ENCODE results near the gene NAT16. TPM values are rescaled to one million over a fixed set of nuclear protein-coding genes. Genes with fewer than 3 reads are reported as not detected.

Gene NAT16
- total RNA-seq, 1 experiment from 2014 or later: not detected

GRCh38 chr7:101210143-101210542 is 30.1 kb upstream of the NAT16 start:
- intact Hi-C loops (cut with micrococcal nuclease; ENCODE audit: unreplicated experiment): no loop called here
- H3K27ac Mint-ChIP-seq (ENCODE audit: unreplicated experiment): no peak overlapping the region
- no peaks in the 10 kb centered on the region for H3K27me3 Mint-ChIP-seq (ENCODE audit: unreplicated experiment)
- H3K4me3 Mint-ChIP-seq (ENCODE audit: low read depth, unreplicated experiment): no peak overlapping the region
- no peaks in the 10 kb centered on the region for H3K9me3 Mint-ChIP-seq (ENCODE audit: low read depth, unreplicated experiment)
- no TSS peak for BruUV-seq (replicated peaks)
- H3K36me3 Mint-ChIP-seq (ENCODE audit: insufficient read depth, unreplicated experiment): peaks cover 30% of the 10 kb centered on the region
- TF ChIP-seq CTCF (IDR thresholded peaks at IDR 0.05; ENCODE audit: unreplicated experiment): no peak
- DNase-seq: no peak
- CTCF ChIA-PET: no interaction called here
- no peaks in the 10 kb centered on the region for H3K4me1 Mint-ChIP-seq (ENCODE audit: low read depth, unreplicated experiment)

- intact Hi-C loops (cut with micrococcal nuclease; ENCODE audit: unreplicated experiment): no loop called here
- CTCF ChIA-PET: interaction anchor here (0.6 kb wide), 1 partner anchor 484 kb away, joined by 8 read pairs; no protein-coding TSS in a partner anchor
- Mint-ChIP-seq H3K27ac (ENCODE audit: unreplicated experiment) (no peak overlapping the region), H3K36me3 (ENCODE audit: insufficient read depth, unreplicated experiment) (peaks cover 30% of the 10 kb centered on the region), H3K9me3 (ENCODE audit: low read depth, unreplicated experiment) (no peaks in the 10 kb centered on the region), H3K27me3 (ENCODE audit: unreplicated experiment) (peaks cover 6% of the 10 kb centered on the region), H3K4me1 (ENCODE audit: low read depth, unreplicated experiment) (no peaks in the 10 kb centered on the region), H3K4me3 (ENCODE audit: low read depth, unreplicated experiment) (no peak overlapping the region)
- no peak for DNase-seq
- no peak for TF ChIP-seq CTCF (IDR thresholded peaks at IDR 0.05; ENCODE audit: unreplicated experiment)
- BruUV-seq (replicated peaks): no TSS peak
These were observed 28.7 kb upstream of the NAT16 start for GRCh38 chr7:101208794-101209193.

- CTCF ChIA-PET: no interaction called here
- H3K27me3 Mint-ChIP-seq (ENCODE audit: unreplicated experiment): peaks cover 19% of the 10 kb centered on the region
- no peaks in the 10 kb centered on the region for H3K9me3 Mint-ChIP-seq (ENCODE audit: low read depth, unreplicated experiment)
- DNase-seq: no peak
- H3K27ac Mint-ChIP-seq (ENCODE audit: unreplicated experiment): no peak overlapping the region
- H3K4me3 Mint-ChIP-seq (ENCODE audit: low read depth, unreplicated experiment): no peak overlapping the region
- no peak for TF ChIP-seq CTCF (IDR thresholded peaks at IDR 0.05; ENCODE audit: unreplicated experiment)
- no peaks in the 10 kb centered on the region for H3K4me1 Mint-ChIP-seq (ENCODE audit: low read depth, unreplicated experiment)
- intact Hi-C loops (cut with micrococcal nuclease; ENCODE audit: unreplicated experiment): no loop called here
- BruUV-seq (replicated peaks): no TSS peak
- H3K36me3 Mint-ChIP-seq (ENCODE audit: insufficient read depth, unreplicated experiment): peaks cover 30% of the 10 kb centered on the region
These were observed 27.4 kb upstream of the NAT16 start for GRCh38 chr7:101207459-101207858.

GRCh38 chr7:101206665-101207042 is 26.6 kb upstream of the NAT16 start:
- Mint-ChIP-seq H3K4me1 (ENCODE audit: low read depth, unreplicated experiment) (no peaks in the 10 kb centered on the region), H3K4me3 (ENCODE audit: low read depth, unreplicated experiment) (no peak overlapping the region), H3K9me3 (ENCODE audit: low read depth, unreplicated experiment) (no peaks in the 10 kb centered on the region), H3K27me3 (ENCODE audit: unreplicated experiment) (peaks cover 21% of the 10 kb centered on the region), H3K27ac (ENCODE audit: unreplicated experiment) (no peak overlapping the region), H3K36me3 (ENCODE audit: insufficient read depth, unreplicated experiment) (peaks cover 30% of the 10 kb centered on the region)
- DNase-seq: no peak
- no peak for TF ChIP-seq CTCF (IDR thresholded peaks at IDR 0.05; ENCODE audit: unreplicated experiment)
- intact Hi-C loops (cut with micrococcal nuclease; ENCODE audit: unreplicated experiment): no loop called here
- no TSS peak for BruUV-seq (replicated peaks)
- CTCF ChIA-PET: no interaction called here

All from Calu3 (cell line).